Mesodermal cell (in vitro differentiated cells): ENCODE measurements around the gene RIPPLY1.
"Not testable (repeated sequence)": the region's sequence is repeated elsewhere in the genome, so short reads cannot be mapped to it uniquely, and the experiment has no call there.

Experiments used
- H3K27ac ChIP-seq: 2 replicates; pipeline ENCODE4 v1.7.0; 2013; ENCODE audit warnings: mild to moderate bottlenecking, low read depth, low read length, moderate library complexity; ENCODE audit not compliant: severe bottlenecking
- H3K36me3 ChIP-seq: 2 replicates; pipeline ENCODE4 v1.7.1; 2013; ENCODE audit warnings: mild to moderate bottlenecking, low read length, moderate library complexity; ENCODE audit not compliant: control insufficient read depth, insufficient read depth
- H3K4me1 ChIP-seq: one replicate; pipeline ENCODE4 v1.7.1; 2013; ENCODE audit warnings: mild to moderate bottlenecking, low read length; ENCODE audit not compliant: insufficient read depth, control insufficient read depth, poor library complexity, severe bottlenecking
- H3K4me3 ChIP-seq: 2 replicates; pipeline ENCODE4 v1.7.0; 2013; ENCODE audit warnings: low read length, control low read depth, mild to moderate bottlenecking; ENCODE audit not compliant: insufficient read depth, poor library complexity, severe bottlenecking; ENCODE audit errors: extremely low read depth
- H3K9me3 ChIP-seq: 2 replicates; pipeline ENCODE4 v1.7.1; 2013; ENCODE audit warnings: mild to moderate bottlenecking, low read length, moderate library complexity; ENCODE audit not compliant: control insufficient read depth
- WGBS, 2 experiments: methylation state at CpG; one replicate each; pipeline ENCODE4 v1.1.5; 2013; ENCODE audit warnings: missing lambda C conversion rate in 2 of 2; ENCODE audit not compliant: insufficient coverage in 2 of 2; 5-methylcytosine and 5-hydroxymethylcytosine counted together

The RIPPLY1 gene

GRCh38 chrX:106898462-106898861 is 4.7 kb downstream of the RIPPLY1 start:
- H3K27ac ChIP-seq = no peak overlapping the region
- H3K4me3 ChIP-seq = no peak overlapping the region
- peaks cover 19% of the 10 kb centered on the region for H3K4me1 ChIP-seq
- no peaks in the 10 kb centered on the region for H3K36me3 ChIP-seq
- H3K9me3 ChIP-seq = no peaks in the 10 kb centered on the region
- WGBS, 2 experiments = no CpG with 5 or more reads among the region's 1 CpG

GRCh38 chrX:106897259-106897658 is 5.9 kb downstream of the RIPPLY1 start:
- Histone ChIP-seq H3K4me3 (no peak overlapping the region), H3K9me3 (no peaks in the 10 kb centered on the region), H3K4me1 (peaks cover 19% of the 10 kb centered on the region), H3K36me3 (no peaks in the 10 kb centered on the region), H3K27ac (no peak overlapping the region)
- 100% methylated on average over 1 to 4 of the region's 6 CpGs for WGBS, 2 experiments

- no peak overlapping the region for H3K4me3 ChIP-seq
- 63% methylated on average over 1 to 2 of the region's 3 CpGs for WGBS, 2 experiments
- H3K27ac ChIP-seq = peak overlapping the region; percentile 53
- no peaks in the 10 kb centered on the region for H3K36me3 ChIP-seq
- no peaks in the 10 kb centered on the region for H3K9me3 ChIP-seq
- peaks cover 19% of the 10 kb centered on the region for H3K4me1 ChIP-seq
Observed at GRCh38 chrX:106894978-106895452, 8.1 kb downstream of the RIPPLY1 start.

DNA sequence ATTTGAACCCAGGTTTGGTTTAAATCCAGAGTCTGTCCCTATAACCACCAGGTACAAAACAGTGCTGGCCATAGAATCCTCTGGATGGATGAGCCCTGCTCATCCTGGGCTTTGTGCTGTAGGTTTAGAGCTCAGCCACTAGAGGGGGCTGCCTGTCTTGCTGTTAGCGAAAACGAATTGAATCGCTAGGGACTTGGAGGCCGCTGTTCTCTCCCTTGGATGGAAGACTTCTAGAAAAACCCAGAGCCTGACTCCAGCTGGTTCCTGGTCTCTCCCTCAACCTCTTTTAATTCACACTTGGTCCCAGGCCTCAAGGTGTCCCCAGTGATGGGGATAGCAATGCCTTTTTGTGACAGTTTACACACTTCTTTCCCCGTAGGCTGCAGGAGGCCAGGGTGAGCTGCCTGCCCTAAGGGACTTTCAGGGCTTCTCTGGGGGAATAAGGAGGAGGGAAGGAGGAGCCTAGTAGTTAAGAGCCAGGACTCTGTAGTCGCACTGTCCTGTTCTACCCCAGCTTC is 8.7 kb downstream of the RIPPLY1 start:
- Histone ChIP-seq H3K9me3 (no peaks in the 10 kb centered on the region), H3K4me3 (no peak overlapping the region), H3K27ac (peak overlapping the region; percentile 53), H3K4me1 (peaks cover 19% of the 10 kb centered on the region), H3K36me3 (no peaks in the 10 kb centered on the region)
- WGBS, 2 experiments = 0% methylated on average over 1 of the region's 6 CpGs; no CpG with 5 or more reads in 1 of the 2 experiments

GRCh38 chrX:106891762-106892460 is 11.2 kb downstream of the RIPPLY1 start:
- Histone ChIP-seq H3K36me3 (no peaks in the 10 kb centered on the region), H3K9me3 (no peaks in the 10 kb centered on the region), H3K4me1 (peaks cover 16% of the 10 kb centered on the region), H3K4me3 (no peak overlapping the region), H3K27ac (no peak overlapping the region)
- WGBS, 2 experiments = 87% methylated on average over 3 of the region's 7 CpGs; no CpG with 5 or more reads in 1 of the 2 experiments

DNA sequence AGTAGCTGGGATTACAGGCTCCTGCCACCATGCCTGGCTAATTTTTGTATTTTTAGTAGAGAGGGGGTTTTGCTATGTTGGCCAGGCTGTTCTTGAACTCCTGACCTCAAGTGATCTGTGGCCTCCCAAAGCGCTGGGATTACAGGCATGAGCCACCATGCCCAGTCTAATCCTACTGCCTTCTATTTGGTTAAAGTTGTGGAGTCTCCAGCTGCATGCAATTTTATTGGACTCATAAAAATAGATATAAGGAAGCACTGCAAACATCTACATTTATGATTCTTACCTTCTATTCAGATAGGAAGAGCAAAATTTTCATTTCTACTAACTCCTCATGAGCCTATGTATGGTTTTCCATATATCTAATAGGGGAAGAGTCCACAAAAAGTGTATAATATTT is 13.7 kb downstream of the RIPPLY1 start:
- no peak overlapping the region for H3K27ac ChIP-seq
- WGBS, 2 experiments = no CpG with 5 or more reads among the region's 1 CpG

DNA sequence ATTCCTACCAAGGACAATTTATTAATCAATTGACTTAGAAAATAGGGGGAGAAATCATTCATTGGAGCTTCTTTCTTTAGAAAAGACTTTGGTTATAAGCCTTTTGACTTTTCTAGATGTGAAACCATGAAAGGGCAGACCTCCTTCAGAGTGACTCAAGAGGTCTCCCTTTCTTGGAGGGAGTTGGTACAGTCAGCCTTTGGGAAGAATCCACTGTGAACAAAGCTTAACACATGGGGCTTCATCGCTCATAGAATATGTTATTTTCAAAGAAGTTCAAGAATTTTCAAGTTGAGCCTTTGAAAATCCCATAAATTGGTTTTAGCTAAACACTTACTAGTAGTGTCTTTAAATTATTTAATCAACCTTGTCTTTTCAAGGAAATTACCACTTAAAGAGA is 28.0 kb downstream of the RIPPLY1 start:
- H3K9me3 ChIP-seq = no peaks in the 10 kb centered on the region
- no peak overlapping the region for H3K4me3 ChIP-seq
- H3K4me1 ChIP-seq = no peaks in the 10 kb centered on the region
- H3K27ac ChIP-seq = no peak overlapping the region
- no peaks in the 10 kb centered on the region for H3K36me3 ChIP-seq
- no CpG with 5 or more reads among the region's 1 CpG for WGBS, 2 experiments

More for the DNA sequence above, 13.7 kb downstream of the RIPPLY1 start:
- Histone ChIP-seq H3K4me1 (peaks cover under 1% of the 10 kb centered on the region), H3K9me3 (no peaks in the 10 kb centered on the region), H3K36me3 (no peaks in the 10 kb centered on the region), H3K4me3 (no peak overlapping the region)

DNA sequence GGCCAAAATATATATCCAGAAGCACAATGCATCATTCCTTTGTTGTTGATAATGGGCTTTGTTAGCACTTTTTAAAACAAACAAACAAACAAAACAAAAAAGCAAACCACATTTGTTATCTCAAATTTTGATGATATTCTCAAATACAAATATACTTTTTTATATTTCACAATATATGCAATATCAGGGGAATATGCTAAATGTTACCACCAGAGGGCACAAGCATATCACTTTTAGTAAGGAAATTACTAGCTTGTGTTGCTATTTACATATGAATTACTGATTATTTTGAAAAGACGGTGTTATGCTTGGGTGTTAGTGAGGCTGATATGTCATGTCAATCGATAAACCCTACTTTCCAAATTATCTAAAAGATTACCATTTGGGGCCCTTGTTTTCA is 29.1 kb downstream of the RIPPLY1 start:
- H3K9me3 ChIP-seq = no peaks in the 10 kb centered on the region
- H3K27ac ChIP-seq = no peak overlapping the region
- H3K4me3 ChIP-seq = no peak overlapping the region
- WGBS, 2 experiments = no CpG with 5 or more reads among the region's 2 CpGs
- H3K4me1 ChIP-seq = no peaks in the 10 kb centered on the region
- H3K36me3 ChIP-seq = no peaks in the 10 kb centered on the region

GRCh38 chrX:106872796-106873195 is 30.3 kb downstream of the RIPPLY1 start:
- H3K9me3 ChIP-seq, H3K27ac ChIP-seq, H3K4me1 ChIP-seq, H3K4me3 ChIP-seq, H3K36me3 ChIP-seq: not testable (repeated sequence)
- 67% methylated on average over 2 of the region's 2 CpGs; no CpG with 5 or more reads in 1 of the 2 experiments for whole genome bisulfite sequencing, 2 experiments

- H3K36me3 ChIP-seq = no peaks in the 10 kb centered on the region
- H3K9me3 ChIP-seq = no peaks in the 10 kb centered on the region
- no peaks in the 10 kb centered on the region for H3K4me1 ChIP-seq
- 92% methylated on average over 6 of the region's 9 CpGs; no CpG with 5 or more reads in 1 of the 2 experiments for WGBS, 2 experiments
- H3K4me3 ChIP-seq = no peak overlapping the region
- no peak overlapping the region for H3K27ac ChIP-seq
Observed at GRCh38 chrX:106863697-106864096, 39.4 kb downstream of the RIPPLY1 start.
